Measurements from ENCODE around the gene SIPA1L3. TPM values are rescaled to one million over a fixed set of nuclear protein-coding genes. Genes with fewer than 3 reads are reported as not detected.

SIPA1L3 gene
- total and polyA plus RNA-seq, 9 of the 15 experiments (the other 6 are each of a cell fraction or from before 2014, with no cell fraction given) = 0.01 to 6.1 (median 2.5) TPM

GRCh38 chr19:37943480-37943879, 36.5 kb downstream of the SIPA1L3 start (continued):
- TF ChIP-seq ZBTB26 (CRISPR knock-in tag; IDR thresholded peaks at IDR 0.05) (no peak), ZNF445 (CRISPR knock-in tag; IDR thresholded peaks at IDR 0.05; ENCODE audit: low read depth) (no peak), ZBTB7A (IDR thresholded peaks at IDR 0.05; ENCODE audit: borderline replicate concordance, control insufficient read depth, low read depth, low read length) (no peak), HDAC1 (IDR thresholded peaks at IDR 0.05) (peak in 1 of 2 experiments; percentile 68; a peak in 2 of 4 replicates), ADNP (tag; IDR thresholded peaks at IDR 0.05) (no peak), ZNF655 (CRISPR knock-in tag; IDR thresholded peaks at IDR 0.05) (no peak), KLF6 (CRISPR knock-in tag; IDR thresholded peaks at IDR 0.05; ENCODE audit: borderline replicate concordance) (no peak), MAFK (IDR thresholded peaks at IDR 0.05; ENCODE audit: low read length) (no peak), FOXA3 (CRISPR knock-in tag; conservative IDR thresholded peaks at IDR 0.05 in 1 of 2, IDR thresholded peaks at IDR 0.05 in 1 of 2) (no peak), POLR2G (IDR thresholded peaks at IDR 0.05; ENCODE audit: low read depth, low read length) (no peak), RBM14 (IDR thresholded peaks at IDR 0.05; ENCODE audit: borderline replicate concordance, insufficient read depth, low read depth, low read length) (no peak), MTA1 (IDR thresholded peaks at IDR 0.05; ENCODE audit: borderline replicate concordance) (no peak), HDGF (IDR thresholded peaks at IDR 0.05) (no peak), RNF219 (CRISPR knock-in tag; IDR thresholded peaks at IDR 0.05) (no peak), ZFP91 (CRISPR knock-in tag; IDR thresholded peaks at IDR 0.05) (no peak), TRIM25 (IDR thresholded peaks at IDR 0.05; ENCODE audit: borderline replicate concordance) (no peak), KAT2B (IDR thresholded peaks at IDR 0.05; ENCODE audit: low read depth, low read length) (no peak), USF2 (CRISPR knock-in tag; IDR thresholded peaks at IDR 0.05) (no peak), SMARCE1 (IDR thresholded peaks at IDR 0.05) (0 out of 2 replicates have a peak, but pooled peaks have one; percentile 40), FOXP1 (CRISPR knock-in tag; IDR thresholded peaks at IDR 0.05) (no peak)

All from K562 (cell line).